Urothelium cell line (cell line): ENCODE results near the gene VWA5B1.

Experiments
- DNase-seq: peaks from one replicate; pipeline ENCODE4 v3.0.0; 2011; ENCODE audit warnings: low spot score, mixed read lengths
- FAIRE-seq: peaks from 2 replicates; lab custom pipeline; 2011; peaks lifted over from hg19 to GRCh38; lab: Jason Lieb, UNC

Gene VWA5B1

DNA sequence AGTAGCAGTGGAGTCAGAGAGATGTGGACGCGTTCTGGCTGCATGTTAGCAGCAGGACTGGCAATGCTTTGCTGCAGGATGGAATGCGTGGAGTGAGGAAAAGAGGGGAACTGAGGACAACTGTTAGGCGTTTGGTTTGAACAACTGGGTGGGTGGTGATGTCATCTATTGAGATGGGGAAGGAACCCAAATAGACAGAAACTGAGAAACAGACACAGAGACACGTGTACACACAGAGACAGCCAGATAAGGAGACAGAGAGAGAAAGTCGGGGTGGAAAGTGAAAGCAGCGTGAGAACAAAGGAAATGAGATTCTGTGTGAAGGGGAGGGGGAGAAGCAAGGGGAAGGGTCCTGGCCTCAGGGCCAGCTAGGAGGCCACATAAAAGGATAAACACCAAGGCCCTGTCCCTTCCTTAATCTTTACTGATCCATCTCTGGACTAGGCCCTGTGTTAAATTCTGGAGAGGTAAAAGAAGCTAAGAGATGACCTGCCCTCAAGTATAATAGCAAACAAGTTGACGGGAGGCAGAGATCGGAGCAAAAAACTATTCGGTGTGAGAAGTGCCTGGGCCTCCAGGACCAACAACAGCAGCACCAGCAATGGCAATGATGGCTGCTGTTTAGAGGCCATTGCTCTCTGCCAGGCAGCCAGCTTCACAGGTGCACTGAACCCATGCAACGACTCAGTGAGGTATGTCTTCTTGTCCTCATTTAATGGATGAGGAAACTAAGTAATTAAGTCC lies 31.6 kb downstream of the VWA5B1 start:
- no peak for FAIRE-seq

DNA sequence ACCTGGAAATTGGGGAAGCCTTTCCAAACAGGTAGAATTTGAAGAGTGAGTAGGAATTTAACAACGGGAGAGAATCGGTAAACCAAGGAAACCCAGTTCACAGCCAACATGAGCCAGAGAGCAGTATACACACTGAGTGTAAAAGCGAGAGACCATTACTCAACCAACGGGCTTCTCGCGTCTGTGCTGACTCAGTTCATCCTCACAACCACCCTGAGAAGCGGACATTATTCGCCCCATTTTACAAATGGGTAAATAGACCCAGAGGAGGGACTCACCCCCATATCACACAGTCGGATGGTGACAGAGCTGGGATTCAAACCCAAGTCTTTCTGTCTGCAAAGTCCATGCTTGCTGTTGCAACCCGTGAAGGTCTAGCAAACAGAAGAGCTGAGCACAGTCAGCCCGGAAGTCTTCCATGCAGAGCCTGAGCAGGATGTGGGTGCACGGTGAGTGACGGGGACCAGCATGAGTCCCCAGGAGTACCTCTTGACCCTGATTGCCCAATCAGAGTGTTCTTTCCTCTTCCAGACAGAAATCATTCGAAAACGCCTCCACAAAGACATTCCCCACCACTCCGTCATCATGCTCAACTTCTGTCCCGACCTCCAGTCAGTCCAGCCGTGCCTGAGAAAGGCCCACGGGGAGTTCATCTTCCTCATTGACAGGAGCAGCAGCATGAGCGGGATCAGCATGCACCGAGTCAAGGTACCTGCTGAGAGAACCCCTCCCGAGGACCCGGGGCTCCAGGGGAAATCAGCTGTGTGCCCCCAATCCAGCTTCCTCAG lies 32.3 kb downstream of the VWA5B1 start:
- FAIRE-seq = no peak
- DNase-seq = peak; percentile 41

More for the DNA sequence above, 31.6 kb downstream of the VWA5B1 start:
- DNase-seq = no peak

DNA sequence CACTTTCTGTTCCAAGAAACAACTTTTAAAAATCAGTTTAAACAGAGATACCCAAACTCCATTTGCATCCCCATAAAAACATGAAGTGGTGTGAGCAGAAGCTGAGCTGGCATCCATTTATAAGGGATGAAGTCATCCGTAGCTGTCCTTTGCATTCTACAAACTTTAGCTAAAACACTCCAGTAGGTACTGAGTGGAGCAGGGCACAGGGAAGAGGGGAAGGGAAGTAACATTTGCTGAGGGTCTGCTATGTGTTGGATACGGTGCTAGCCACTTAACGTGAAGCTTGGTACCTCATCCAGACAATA lies 32.9 kb downstream of the VWA5B1 start:
- DNase-seq = no peak
- FAIRE-seq = no peak

DNA sequence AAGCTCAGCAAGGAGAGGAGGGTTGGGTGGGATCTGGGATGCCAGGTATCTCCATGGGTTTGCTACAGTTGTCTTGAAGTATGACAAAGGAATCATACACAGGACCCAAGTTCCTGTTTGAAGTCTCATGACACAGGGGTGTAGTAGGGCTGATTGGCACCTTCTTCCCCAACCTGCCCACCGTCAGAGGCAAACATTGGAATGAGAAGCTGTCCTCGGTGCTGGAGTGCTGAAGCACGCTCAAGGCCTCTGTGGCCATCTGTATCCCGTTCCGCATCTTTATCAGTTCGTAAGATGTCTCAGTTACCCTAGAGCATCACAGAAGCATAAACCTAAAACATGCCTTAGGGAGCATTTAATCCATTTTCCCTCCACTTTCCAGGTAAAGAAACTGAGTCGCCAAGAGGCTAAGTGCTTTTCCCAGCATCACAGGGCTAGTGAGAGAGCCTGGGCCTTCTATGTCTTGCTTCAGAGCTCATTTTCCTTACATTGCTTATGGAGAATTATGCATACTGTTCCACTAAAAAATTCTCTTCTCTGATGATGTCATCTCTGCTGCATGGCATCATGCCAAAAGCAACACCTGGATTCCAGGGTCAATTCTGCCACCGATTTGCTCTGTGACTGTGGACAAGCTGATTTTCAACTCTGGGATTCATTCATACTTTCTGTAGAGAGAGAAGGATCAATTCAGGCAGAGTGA lies 34.2 kb downstream of the VWA5B1 start:
- DNase-seq = no peak

DNA sequence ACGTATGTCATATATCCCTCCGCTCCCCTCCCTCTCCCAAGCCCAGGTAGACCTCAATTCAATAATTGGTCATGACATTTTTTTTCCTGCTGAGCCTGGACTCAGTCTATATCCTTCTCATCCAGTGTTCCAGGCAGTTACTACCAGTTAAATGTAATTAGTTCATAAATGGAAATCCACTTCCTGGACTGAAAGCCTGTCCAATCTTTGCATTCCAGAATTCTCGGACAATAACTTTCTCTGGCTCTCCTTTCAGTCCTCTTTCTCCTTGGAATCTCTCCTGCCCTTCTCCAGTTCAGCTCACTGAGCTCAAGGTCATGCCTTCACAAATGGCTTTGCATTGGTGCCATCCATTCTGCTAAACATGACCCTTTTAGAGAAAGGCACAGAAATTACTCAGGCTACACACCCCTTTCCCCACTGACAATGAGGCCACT lies 34.8 kb downstream of the VWA5B1 start:
- FAIRE-seq = no peak
- no peak for DNase-seq

More for the DNA sequence above, 34.2 kb downstream of the VWA5B1 start:
- no peak for FAIRE-seq

DNA sequence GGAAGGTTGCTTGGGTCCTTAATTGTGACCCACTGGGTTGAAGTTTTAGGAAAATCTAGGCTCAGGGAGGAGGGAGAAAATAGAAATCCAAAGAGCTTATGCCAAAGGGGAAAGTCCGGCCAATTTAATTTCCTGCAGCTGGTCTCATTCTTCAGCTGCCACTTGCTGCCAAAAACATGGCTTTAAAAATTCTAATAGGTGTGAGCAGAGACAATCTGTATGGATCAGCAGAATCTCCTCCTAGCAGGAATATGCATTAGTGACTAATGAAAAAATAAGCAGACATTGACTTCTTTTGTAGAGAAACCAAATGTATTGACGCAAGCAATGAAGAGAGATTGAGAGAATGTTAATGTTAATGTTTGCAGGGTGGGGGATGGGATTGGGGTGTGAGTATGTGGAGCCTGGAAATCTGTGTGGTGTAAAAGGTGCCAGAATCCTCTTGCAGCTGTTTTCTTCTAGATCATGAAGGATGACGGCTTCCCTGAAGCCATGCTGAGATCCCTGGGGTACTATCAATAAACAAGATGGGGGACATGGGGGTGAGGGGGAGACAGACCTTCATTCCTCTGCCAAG lies 35.3 kb downstream of the VWA5B1 start:
- FAIRE-seq = no peak
- DNase-seq = no peak

DNA sequence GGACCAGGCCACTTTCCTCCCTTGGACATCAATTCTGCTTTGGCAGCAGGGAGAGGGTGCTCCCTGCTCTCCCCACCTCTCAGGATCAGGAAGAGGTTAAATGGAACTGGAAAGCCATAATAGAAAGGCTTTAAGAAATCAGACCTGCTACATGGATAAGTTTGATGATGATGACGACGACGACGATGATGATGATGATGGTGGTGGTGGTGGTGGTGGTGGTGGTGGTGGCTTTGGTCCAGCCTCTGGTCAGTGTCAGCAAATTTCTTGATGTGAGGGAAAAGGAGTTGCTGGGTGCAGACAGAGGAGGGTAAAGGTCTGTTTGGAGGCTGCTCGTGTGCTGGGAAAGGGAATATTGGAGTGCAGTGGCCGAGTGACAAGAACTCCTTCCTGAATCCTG lies 36.8 kb downstream of the VWA5B1 start:
- FAIRE-seq = no peak
- DNase-seq = no peak

DNA sequence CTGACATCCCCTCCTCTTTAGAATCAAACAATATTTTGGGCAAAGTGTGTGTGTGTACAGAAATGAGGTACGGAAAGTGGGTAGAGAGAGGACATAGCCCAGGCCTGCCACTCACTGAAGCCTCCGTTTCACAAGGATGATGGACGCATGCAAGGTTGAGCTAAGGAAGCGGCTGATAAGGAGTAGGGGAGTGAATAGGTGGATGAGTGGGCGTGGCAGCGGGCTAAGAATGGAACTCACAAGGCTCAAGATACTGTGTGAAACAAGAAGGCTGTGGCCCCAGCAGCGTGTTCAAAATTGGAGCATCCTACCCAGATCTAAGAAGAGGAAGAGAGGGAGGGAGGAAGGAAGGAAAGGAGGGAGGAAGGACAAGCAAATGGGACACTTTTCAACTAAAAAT lies 37.5 kb downstream of the VWA5B1 start:
- FAIRE-seq (no peak), DNase-seq (no peak)

DNA sequence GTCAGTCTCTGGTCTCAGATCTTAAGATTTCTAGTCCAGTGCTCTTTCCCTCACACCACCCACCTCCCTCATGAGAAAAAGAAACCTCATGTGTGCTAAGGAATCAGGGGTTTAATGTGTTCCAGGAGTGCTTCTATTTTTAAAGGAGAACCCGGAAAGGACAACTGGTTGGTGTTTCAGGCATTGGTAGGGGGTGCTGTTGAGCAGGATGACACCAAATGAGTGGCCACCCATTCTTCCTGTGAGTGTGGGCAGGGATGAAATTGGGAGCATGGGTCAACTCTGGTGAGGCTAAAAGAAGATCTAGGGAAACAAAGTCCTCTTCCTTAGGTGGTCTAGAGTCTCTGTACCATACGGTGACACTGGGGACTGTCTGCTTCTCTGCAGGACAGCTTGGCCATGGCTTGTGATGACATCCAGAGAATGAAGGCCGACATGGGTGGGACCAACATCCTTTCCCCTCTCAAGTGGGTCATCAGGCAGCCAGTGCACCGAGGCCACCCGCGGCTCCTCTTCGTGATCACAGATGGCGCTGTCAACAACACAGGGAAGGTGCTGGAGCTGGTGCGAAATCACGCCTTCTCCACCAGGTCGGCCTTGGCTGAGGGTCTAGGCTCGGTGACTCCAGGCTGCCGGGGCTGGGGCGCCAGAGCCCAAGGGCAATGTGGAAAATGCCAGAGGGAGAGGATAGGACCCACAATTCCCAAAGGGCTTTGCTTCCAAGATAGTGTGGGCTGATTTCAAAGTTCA lies 39.3 kb downstream of the VWA5B1 start:
- DNase-seq (no peak), FAIRE-seq (no peak)

DNA sequence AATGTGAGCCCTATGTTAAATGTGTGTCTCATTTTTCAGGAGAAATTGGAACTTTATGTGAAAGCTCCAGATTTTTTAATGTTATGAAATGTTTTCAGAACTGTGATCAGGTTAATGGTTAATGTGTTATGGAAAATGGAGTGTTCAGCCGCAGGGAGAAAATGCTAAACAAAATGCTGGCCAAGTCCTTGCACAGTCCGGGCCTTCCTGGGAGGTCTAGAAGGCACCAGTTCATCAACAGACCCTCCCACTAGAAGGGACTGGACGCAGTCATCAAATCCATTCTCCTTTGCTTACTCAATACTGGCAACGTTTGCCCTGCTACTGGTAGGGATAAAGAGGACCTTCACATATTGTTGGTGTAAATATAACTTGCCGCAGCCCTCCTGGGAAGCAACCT lies 43.4 kb downstream of the VWA5B1 start:
- FAIRE-seq (no peak), DNase-seq (no peak)

DNA sequence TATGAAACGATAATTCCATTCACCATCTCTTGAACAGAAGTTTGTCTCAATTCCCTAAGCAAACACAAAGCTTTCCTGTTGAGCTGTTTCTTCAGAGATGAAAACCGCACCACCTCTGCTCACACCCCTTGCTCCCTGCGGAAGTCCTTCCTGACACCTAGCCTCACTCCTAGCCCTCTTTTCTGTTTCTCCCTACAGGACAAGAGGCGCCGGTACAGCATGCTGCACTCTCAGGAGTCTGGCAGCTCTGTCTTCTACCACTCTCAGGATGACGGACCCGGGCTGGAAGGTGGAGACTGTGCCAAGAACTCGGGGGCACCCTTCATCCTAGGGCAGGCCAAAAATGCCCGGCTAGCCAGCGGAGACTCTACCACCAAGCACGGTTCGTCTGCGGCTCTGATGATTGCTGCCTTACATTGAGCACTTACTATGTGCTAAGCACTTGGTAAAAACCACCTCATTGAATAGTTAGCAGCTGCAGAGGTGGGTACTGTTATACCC lies 45.5 kb downstream of the VWA5B1 start:
- DNase-seq = no peak
- no peak for FAIRE-seq

DNA sequence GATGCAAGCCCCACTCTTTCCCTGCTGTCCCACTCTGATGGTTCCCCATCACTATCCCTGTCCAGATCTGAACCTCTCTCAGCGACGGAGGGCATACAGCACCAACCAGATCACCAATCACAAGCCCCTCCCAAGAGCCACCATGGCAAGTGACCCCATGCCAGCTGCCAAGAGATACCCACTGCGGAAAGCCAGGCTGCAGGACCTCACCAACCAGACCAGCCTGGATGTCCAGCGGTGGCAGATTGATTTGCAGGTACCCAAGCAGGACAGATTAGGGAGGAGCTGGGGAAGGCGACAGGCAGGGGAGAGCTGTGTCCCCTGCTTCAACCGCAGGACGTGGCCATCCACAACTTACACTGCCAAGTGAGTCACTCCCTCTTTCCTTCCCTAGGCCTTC lies 46.9 kb downstream of the VWA5B1 start:
- DNase-seq (no peak), FAIRE-seq (no peak)

DNA sequence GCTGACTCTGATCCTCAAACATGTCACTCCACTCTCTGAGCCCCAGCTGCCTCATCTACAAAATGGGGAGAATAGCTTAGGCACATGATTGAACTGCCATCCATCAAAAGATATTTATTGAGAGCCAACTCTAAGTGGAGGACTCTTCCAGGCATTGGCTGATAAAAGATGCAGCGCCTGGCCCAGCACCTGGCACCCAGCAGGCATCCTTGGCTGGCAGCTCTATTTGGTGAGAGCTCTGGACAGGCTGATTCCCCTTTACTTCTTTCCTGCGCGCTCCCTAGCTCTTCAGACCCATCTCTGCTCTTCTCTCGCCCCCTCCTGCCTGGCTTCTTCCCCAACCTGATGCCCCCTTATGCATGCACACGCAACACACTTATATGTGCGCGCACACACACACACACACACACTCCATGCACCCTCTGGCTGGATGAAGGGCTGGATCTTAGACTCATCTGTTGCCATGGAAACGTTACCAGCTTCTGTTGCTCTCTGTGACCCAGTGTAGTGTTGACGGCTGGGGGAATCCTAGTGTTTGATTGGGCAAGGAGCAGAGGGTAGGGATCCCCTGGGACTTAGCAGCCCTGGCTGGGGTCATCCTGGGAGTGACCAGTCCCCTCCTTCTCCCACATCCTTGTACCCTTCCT lies 49.3 kb downstream of the VWA5B1 start:
- DNase-seq = no peak
- no peak for FAIRE-seq

DNA sequence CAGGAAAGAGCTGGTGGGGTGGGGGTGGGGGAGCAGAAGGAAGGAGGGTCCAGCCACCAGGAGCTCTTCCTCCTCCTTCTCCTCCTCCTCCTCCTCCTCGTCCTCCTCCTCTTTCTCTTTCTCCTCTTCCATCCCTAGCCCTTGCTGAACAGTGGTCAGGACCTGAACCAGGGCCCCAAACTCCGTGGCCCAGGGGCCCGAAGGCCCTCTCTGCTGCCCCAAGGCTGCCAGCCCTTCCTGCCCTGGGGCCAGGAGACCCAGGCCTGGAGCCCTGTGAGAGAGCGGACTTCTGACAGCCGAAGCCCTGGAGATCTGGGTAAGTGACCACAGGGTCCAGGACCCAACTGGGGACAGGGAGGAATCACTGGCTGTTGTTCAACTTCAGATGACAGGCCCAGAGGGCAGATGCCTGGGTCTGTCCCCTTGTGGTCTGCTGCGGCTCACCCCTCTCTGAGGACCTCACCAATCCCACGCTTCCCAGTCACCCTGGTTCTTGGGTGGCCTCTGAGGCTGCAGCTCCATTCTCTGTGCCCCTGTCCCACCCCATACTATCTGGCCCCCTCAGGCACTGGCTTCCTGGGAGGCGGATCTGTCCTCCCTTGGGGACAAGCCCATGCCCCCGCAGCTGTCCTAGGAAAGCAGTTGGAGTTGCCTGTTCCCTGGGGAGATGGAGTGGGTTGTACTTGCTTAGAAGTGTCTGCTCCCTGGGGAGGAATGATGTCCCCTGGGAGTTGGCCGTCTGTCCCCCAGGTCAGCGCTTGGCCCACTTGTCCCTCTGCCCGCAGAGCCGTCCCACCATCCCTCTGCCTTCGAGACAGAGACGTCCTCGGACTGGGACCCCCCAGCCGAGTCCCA lies 51.8 kb downstream of the VWA5B1 start:
- DNase-seq (no peak), FAIRE-seq (no peak)

DNA sequence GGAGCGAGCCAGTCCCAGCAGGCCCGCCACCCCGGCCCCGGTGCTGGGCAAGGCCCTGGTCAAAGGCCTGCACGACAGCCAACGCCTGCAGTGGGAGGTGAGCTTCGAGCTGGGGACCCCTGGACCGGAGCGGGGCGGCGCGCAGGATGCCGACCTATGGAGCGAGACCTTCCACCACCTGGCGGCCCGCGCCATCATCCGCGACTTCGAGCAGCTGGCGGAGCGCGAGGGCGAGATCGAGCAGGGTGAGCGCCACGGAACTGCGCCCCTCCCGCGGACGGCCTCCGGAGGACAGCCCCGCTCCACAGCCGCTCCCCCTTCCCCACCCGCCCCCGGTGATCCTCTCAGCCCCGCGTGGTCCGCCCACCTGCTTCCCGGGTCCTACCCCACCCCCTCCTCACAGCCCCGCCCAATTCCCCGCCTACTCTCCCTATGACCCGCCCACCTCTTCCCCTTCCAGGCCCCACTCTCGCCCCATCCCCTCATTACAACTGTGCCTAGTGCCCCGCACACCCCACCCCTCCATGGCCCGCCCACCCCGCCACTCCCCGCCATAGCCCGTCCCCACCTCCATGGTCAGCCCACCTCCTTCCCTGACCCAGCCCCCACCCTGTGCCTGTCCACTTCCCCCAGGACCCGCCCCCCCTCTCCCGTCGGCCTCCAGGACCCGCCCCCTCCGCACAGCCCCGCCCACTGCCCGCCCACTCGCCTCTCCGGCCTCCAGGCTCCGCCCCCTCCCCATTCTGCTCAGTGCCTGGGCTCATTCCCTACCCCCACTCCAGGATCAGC lies 52.7 kb downstream of the VWA5B1 start:
- DNase-seq = no peak
- no peak for FAIRE-seq

DNA sequence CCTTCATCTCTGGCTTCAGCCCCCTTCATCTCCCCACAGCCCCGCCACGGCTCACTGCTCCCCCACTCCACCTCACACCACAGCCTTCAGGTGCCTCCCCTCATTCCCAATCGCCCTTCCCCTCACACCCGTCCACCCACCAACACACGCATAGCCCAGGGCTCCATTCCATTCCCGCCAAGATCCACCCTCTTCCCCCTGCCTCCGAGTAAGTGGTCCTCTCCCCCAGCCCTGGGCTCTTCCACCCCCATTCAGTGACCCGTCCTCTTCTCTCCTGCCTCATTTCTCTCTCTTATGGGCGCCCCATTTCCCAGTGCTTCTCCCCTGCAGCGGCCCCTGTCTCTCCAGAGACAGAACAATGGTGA lies 53.2 kb downstream of the VWA5B1 start:
- DNase-seq = no peak

DNA sequence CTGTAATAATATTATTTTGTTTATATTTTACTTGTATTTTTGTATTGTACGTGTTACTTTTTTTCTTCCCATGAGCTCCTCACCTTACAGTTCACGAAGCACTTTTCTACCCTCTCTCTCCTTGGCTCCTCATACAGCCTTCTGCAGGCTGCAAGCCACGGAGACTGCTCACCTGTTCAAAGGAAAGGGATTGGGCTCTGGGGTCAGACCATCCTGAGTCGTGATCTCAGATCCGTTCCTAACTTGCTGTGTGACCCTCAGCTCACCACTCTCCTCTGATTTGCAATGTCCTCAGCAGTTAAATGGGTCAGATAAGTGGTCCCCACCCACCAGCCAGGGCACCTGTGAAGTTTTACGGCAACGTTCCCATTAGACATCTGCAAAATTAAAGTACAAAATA lies 54.1 kb downstream of the VWA5B1 start:
- DNase-seq (no peak), FAIRE-seq (no peak)

More for the DNA sequence above, 53.2 kb downstream of the VWA5B1 start:
- no peak for FAIRE-seq

DNA sequence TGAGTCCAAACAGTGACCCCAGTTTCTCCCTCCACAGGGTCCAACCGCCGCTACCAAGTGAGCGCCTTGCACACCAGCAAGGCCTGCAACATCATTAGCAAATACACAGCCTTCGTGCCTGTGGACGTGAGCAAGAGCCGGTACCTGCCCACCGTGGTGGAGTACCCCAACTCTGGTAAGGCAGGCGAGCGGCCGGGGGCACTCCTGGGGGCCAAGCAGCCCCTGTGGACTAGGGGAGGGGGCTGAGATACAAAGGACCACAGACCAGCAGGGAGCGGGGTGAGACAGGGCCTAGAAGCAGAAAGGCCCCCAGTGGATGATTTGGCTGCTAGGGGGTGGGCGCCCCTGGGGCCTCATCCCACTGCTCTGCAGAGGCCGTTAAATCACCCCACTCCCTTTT lies 54.7 kb downstream of the VWA5B1 start:
- no peak for FAIRE-seq
- no peak for DNase-seq
